Liver (tissue), 9 donors: ENCODE data around the gene RAB44. TPM values are rescaled to one million over a fixed set of nuclear protein-coding genes. Genes with fewer than 3 reads are reported as not detected.

Experiments used
- DNase-seq: peaks from one replicate; pipeline ENCODE4 v3.0.0-alpha.2; 2017; ENCODE audit warnings: low spot score
- H3K27ac ChIP-seq, 2 donors: one replicate each; pipeline ENCODE4 v1.7.0; 2013; ENCODE audit warnings: inconsistent platforms in 2 of 2, low read length in 2 of 2, control low read depth in 1 of 2, low read depth in 1 of 2, mild to moderate bottlenecking in 1 of 2
- H3K27me3 ChIP-seq, 4 donors: one replicate each; pipeline versions ENCODE4 v1.6.1 to v1.7.0; 2013; ENCODE audit warnings: low read length in 3 of 4, inconsistent platforms in 1 of 4, mild to moderate bottlenecking in 1 of 4, moderate library complexity in 1 of 4; ENCODE audit not compliant: control insufficient read depth in 4 of 4, insufficient read depth in 4 of 4
- H3K36me3 ChIP-seq, 4 donors: one replicate each; pipeline versions ENCODE4 v1.6.1 to v1.7.0; 2013; ENCODE audit warnings: low read length in 3 of 4, mild to moderate bottlenecking in 3 of 4, low read depth in 1 of 4, moderate library complexity in 1 of 4; ENCODE audit not compliant: control insufficient read depth in 4 of 4, insufficient read depth in 3 of 4
- H3K4me1 ChIP-seq, 4 donors: one replicate each; pipeline versions ENCODE4 v1.6.1 to v1.7.0; 2013; ENCODE audit warnings: low read length in 3 of 4, mild to moderate bottlenecking in 3 of 4, moderate library complexity in 1 of 4; ENCODE audit not compliant: control insufficient read depth in 4 of 4, insufficient read depth in 4 of 4
- H3K4me3 ChIP-seq, 3 donors: one replicate each; pipeline versions ENCODE4 v1.6.1 to v1.7.0; 2013; ENCODE audit warnings: low read length in 3 of 3, control low read depth in 1 of 3, low read depth in 1 of 3, mild to moderate bottlenecking in 1 of 3
- H3K9ac ChIP-seq, 2 donors: one replicate each; pipeline ENCODE4 v1.7.0; 2013; ENCODE audit warnings: low read length in 2 of 2, mild to moderate bottlenecking in 2 of 2, moderate library complexity in 2 of 2, control low read depth in 1 of 2, low read depth in 1 of 2
- H3K9me3 ChIP-seq, 4 donors: one replicate each; pipeline versions ENCODE4 v1.6.1 to v1.7.0; 2013; ENCODE audit warnings: low read length in 3 of 4; ENCODE audit not compliant: control insufficient read depth in 4 of 4
- CTCF ChIP-seq: fragments of 150-350 bp; IDR thresholded peaks from 2 replicates; pipeline ENCODE4 v1.5.1; 2017; ENCODE audit warnings: improper control_type of control experiment, low read depth, low read length; ENCODE audit not compliant: missing input control
- EGR1 ChIP-seq, 2 donors: IDR thresholded peaks; 2 replicates each; pipeline ENCODE4 v1.6.1; 2016 to 2018; ENCODE audit warnings: antibody characterized with exemption in 2 of 2, low read depth in 2 of 2
- FOXA1 ChIP-seq: IDR thresholded peaks from 2 replicates; pipeline ENCODE4 v1.6.1; 2016; ENCODE audit warnings: antibody characterized with exemption
- FOXA2 ChIP-seq: IDR thresholded peaks from 2 replicates; pipeline ENCODE4 v1.6.1; 2016; ENCODE audit warnings: antibody characterized with exemption
- GABPA ChIP-seq, 2 donors: IDR thresholded peaks in 1 of 2; conservative IDR thresholded peaks in 1 of 2; 2 replicates each; pipeline ENCODE4 v1.6.1; 2016; ENCODE audit warnings: antibody characterized with exemption in 2 of 2, mild to moderate bottlenecking in 1 of 2, moderate library complexity in 1 of 2
- HNF4G ChIP-seq: IDR thresholded peaks from 2 replicates; pipeline ENCODE4 v1.6.1; 2016; ENCODE audit warnings: antibody characterized with exemption
- JUND ChIP-seq, 2 donors: IDR thresholded peaks; 2 replicates each; pipeline ENCODE4 v1.6.1; 2016; ENCODE audit warnings: antibody characterized with exemption in 2 of 2
- MAX ChIP-seq: IDR thresholded peaks from 2 replicates; pipeline ENCODE4 v1.6.1; 2016; ENCODE audit warnings: antibody characterized with exemption
- RAD21 ChIP-seq, 2 donors: IDR thresholded peaks; 2 replicates each; pipeline ENCODE4 v1.6.1; 2016; ENCODE audit warnings: antibody characterized with exemption in 2 of 2, mild to moderate bottlenecking in 2 of 2
- REST ChIP-seq: IDR thresholded peaks from 2 replicates; pipeline ENCODE4 v1.6.1; 2016; ENCODE audit warnings: antibody characterized with exemption, mild to moderate bottlenecking
- SP1 ChIP-seq: IDR thresholded peaks from 2 replicates; pipeline ENCODE4 v1.6.1; 2018; ENCODE audit warnings: antibody characterized with exemption, mild to moderate bottlenecking
- TAF1 ChIP-seq: conservative IDR thresholded peaks from 2 replicates; pipeline ENCODE4 v1.6.1; 2016; ENCODE audit warnings: antibody characterized with exemption, mild to moderate bottlenecking
- YY1 ChIP-seq: IDR thresholded peaks from 2 replicates; pipeline ENCODE4 v1.6.1; 2016; ENCODE audit warnings: antibody characterized with exemption, mild to moderate bottlenecking
- ZBTB33 ChIP-seq: IDR thresholded peaks from 2 replicates; pipeline ENCODE4 v1.6.1; 2016; ENCODE audit warnings: antibody characterized with exemption
- WGBS: extraction: QIAGEN DNeasy Blood & Tissue Kit; methylation state at CpG from one replicate; pipeline ENCODE4 v1.1.7; 2013; 5-methylcytosine and 5-hydroxymethylcytosine counted together
- polyA plus RNA-seq, 2 donors: library from polyadenylated mRNA; stranded (reverse) in 1 of 2; unstranded in 1 of 2; fragments of 200-250 nt in 1 of 2; fragments of >200 nt in 1 of 2; fragmentation: Nextera tagmentation in 1 of 2; extraction: Ambion mirVana in 1 of 2; gene quantifications; one replicate each; pipeline versions ENCODE4 v1.2.1 to v1.2.3, GENCODE V29; 2013 to 2015
- total RNA-seq, 2 donors: library from RNA; depleted of rRNA; stranded (reverse); fragments of >200 nt; gene quantifications; one replicate each; pipeline ENCODE4 v1.2.3, GENCODE V29; 2014
- donor health status: healthy.
- donor health status: healthy.
- donor health status: healthy.
- donor health status: healthy.
- donor health status: healthy.

Gene RAB44
- total and polyA plus RNA-seq, 4 donors, result 0.02 to 1.3 (median 0.08) TPM; not detected in 1

- Histone ChIP-seq H3K9me3 (no peaks in the 10 kb centered on the region), H3K27me3 (no peaks in the 10 kb centered on the region), H3K4me3 (no peak overlapping the region), H3K4me1 (no peaks in the 10 kb centered on the region), H3K27ac (no peak overlapping the region), H3K36me3 (no peaks in the 10 kb centered on the region), H3K9ac (no peak overlapping the region)
- no peak for TF ChIP-seq REST
- TF ChIP-seq ZBTB33, result no peak
- TF ChIP-seq HNF4G, result no peak
- no peak for TF ChIP-seq EGR1 (IDR thresholded peaks at IDR 0.05; ENCODE audit: low read depth in 2 of 2)
- no peak for TF ChIP-seq SP1
- TF ChIP-seq RAD21 (IDR thresholded peaks at IDR 0.05), result no peak
- no peak for TF ChIP-seq GABPA (IDR thresholded peaks at IDR 0.05 in 1 of 2, conservative IDR thresholded peaks at IDR 0.05 in 1 of 2)
- no peak for TF ChIP-seq YY1
- TF ChIP-seq FOXA1, result no peak
- TF ChIP-seq TAF1, result no peak
- no peak for TF ChIP-seq FOXA2
- no peak for TF ChIP-seq MAX
- 86% methylated on average over 8 of the region's 8 CpGs for WGBS
- DNase-seq, result no peak
Observed at GRCh38 chr6:36756786-36757185, 59.2 kb downstream of the RAB44 start.

- H3K27me3 ChIP-seq, result no peaks in the 10 kb centered on the region
- no peak overlapping the region for H3K9ac ChIP-seq
- no peaks in the 10 kb centered on the region for H3K4me1 ChIP-seq
- no peak overlapping the region for H3K4me3 ChIP-seq
- no peak for TF ChIP-seq RAD21 (IDR thresholded peaks at IDR 0.05)
- no peak for TF ChIP-seq YY1
- TF ChIP-seq JUND (IDR thresholded peaks at IDR 0.05), result no peak
- no peak for TF ChIP-seq CTCF
- TF ChIP-seq REST, result no peak
- H3K9me3 ChIP-seq, result no peaks in the 10 kb centered on the region
- no peak overlapping the region for H3K27ac ChIP-seq
- DNase-seq, result no peak
- WGBS, result 70% methylated on average over 4 of the region's 4 CpGs
- H3K36me3 ChIP-seq, result no peaks in the 10 kb centered on the region
Observed at GRCh38 chr6:36757206-36757605, 59.6 kb downstream of the RAB44 start.
